Activated CD8-positive, alpha-beta memory T cell treated with anti-CD3 and anti-CD28 coated beads, Interleukin-2, amount 50 U/mL, for 24 hours (primary cell): ENCODE measurements around the gene GNL1.
"Not testable (repeated sequence)": the region's sequence is repeated elsewhere in the genome, so short reads cannot be mapped to it uniquely, and the experiment has no call there.

ENCODE experiments used
- DNase-seq: peaks from one replicate; pipeline ENCODE4 v3.0.0-alpha.2; 2020; ENCODE audit errors: extremely low read depth

Gene GNL1

DNA sequence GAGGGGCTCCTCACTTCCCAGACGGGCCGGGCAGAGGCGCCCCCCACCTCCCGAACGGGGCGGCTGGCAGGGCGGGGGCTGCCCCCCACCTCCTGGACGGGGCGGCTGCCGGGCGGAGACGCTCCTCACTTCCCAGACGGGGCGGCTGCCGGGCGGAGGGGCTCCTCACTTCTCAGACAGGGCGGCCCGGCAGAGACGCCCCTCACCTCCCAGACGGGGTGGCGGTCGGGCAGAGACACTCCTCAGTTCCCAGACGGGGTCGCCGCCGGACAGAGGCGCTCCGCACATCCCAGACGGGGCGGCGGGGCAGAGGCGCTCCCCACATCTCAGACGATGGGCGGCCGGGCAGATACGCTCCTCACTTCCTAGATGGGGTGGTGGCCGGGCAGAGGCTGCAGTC, 57.6 kb downstream of the GNL1 start:
- not testable (repeated sequence) for DNase-seq

DNA sequence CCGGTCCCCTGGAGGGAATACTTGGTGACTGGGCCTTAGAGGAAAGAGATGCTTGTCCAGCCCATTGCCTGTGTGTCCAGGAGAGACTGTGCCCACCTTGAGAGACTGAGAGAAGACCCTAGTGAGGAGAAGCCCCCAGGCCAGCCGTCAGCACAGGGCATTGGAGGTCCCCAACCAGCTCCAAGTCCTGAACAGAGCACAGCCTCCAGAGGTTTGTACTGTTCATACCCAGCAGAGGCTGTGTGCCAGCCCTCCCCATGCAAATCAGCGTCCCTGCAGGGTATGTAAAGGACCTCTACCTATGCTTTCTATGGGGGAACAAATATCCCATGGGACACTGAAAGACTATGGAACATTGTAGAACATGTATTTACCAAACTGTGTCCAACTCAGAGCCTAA, 58.6 kb downstream of the GNL1 start:
- no peak for DNase-seq

DNA sequence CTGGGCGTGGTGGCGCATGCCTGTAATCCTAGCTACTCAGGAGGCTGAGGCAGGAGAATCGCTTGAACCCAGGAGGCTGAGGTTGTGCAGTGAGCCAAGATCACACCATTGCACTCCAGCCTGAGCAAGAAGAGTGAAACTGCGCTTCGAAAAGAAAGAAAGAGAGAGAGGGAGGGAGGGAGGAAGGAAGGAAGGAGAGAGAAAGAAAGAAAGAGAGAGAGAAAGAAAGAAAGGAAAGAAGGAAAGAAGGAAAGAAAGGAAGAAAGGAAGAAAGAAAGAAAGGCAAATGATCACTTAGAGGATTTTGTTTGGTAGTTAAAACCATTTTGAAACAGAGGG, 59.1 kb downstream of the GNL1 start:
- not testable (repeated sequence) for DNase-seq

DNA sequence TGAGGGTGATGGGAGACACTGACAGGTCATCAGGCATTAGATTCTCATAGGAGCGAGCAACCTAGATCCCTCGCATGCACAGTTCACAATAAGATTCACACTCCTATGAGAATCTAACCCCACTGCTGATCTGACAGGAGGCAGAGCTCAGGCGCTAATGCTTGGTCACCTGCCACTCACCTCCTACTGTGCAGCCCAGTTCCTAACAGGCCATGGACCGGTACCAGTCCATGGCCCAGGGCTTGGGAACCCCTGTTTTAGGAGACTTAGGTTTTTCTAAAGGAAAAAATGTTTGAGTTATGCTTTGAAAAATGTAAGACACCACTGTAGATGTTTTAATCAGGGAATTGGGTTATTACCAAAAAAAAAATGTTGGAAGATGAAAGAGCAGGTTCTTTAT, 60.3 kb downstream of the GNL1 start:
- no peak for DNase-seq

DNA sequence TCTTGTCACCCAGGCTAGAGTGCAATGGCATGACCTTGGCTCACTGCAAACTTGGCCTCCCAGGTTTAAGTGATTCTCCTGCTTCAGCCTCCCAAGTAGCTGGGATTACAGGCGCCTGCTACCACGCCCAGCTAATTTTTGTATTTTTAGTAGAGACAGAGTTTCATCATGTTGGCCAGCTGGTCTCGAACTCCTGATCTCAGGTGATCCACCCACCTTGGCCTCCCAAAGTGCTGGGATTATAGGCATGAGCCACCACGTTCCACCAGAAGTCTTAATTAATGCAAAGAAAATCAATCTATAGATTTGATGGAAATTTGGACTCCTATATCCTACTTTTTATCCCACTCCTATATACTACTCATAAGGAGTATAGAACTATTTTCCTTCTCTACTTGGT, 61.2 kb downstream of the GNL1 start:
- DNase-seq, result not testable (repeated sequence)

DNA sequence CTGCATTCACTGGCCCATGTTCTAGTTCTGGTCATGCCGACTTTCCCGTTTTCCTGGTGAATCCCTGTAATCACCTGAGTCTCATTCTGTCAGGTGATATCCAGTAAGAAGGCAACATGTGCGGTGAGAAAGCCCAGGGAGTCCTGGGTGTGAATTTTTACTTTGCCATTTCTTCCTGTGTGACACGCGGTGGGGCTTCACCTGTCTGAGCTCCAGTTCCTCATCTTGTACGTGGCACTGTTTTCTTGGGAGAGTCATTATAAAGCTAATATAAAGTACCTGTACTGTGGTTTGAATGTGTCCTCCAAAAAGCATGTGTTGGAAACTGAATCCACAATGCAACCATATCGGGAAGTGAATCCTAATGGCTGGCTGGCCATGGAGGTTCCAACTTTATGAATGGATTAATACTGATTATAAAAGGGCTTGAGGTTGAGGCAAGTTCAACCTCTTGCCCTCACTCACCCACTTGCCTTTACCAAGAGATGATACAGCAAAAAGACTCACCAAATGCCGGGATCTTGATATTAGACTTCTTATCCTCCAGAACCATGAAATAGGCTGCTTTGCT, 61.9 kb downstream of the GNL1 start:
- no peak for DNase-seq

DNA sequence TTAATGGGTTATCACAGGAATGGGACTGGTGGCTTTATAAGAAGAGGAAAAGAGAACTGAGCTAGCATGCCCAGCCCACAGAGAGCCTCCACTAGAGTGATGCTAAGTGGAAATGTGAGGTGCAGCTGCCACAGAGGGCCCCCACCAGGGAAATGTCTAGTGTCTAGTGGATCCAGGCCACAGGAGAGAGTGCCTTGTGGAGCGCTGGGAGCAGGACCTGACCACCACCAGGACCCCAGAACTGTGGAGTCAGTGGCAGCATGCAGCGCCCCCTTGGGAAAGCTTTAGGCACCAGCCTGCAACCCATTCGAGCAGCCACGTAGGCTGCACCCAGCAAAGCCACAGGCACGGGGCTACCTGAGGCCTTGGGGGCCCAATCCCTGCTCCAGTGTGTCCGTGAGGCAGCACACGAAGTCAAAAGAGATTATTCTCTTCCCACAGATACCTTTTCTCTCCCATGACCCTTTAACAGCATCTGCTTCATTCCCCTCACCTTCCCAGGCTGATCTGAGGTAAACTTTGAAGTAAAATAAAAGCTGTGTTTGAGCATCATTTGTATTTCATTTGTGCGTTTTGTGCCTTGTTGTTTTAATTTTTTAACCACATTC, 62.5 kb downstream of the GNL1 start:
- DNase-seq, result no peak

DNA sequence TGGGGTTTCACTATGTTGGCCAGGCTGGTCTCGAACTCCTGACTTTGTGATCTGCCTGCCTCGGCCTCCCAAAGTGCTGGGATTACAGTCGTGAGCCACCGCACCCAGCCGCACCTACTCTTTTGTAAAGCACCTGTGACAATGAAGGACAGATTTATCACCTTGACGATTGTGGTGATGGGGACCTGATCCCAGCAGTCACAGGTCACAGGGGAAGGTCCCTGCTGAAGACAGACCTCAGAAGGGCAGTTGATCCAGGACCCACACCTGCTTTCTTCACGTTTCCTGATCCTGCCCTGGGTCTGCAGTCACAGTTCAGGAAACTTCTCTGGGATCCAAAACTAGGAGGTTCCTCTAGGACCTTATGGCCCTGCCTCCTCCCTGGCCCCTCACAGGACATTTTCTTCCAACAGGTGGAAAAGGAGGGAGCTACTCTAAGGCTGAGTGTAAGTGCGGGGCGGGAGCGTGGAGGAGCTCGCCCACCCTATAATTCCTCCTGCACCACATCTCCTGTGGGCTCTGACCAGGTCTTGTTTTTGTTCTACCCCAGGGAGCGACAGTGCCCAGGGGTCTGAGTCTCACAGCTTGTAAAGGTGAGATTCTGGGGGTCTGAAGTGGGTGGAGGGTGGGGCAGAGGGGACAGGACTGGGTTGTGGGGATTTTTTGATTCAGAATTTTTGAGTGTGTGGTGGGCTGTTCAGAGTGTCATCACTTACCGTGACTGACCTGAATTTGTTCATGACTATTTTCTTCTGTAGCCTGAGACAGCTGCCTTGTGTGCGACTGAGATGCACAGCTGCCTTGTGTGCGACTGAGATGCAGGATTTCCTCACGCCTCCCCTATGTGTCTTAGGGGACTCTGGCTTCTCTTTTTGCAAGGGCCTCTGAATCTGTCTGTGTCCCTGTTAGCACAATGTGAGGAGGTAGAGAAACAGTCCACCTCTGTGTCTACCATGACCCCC, 64.0 kb downstream of the GNL1 start:
- no peak for DNase-seq
